SK-N-SH treated with all-trans-retinoic acid at 6 μM for 48 hours (cell line): ENCODE data around the gene CST2.

Experiments
- ARNTL ChIP-seq: fragments of 450-650 bp; formaldehyde crosslinking; IDR thresholded peaks from 2 replicates; pipeline ENCODE4 v1.5.0; 2020; ENCODE audit warnings: low read depth, mild to moderate bottlenecking, moderate library complexity, borderline replicate concordance
- CREB5 ChIP-seq: fragments of 250-450 bp; sonication (Bioruptor Pico); IDR thresholded peaks from 2 replicates; pipeline ENCODE4 v1.5.1; 2020; ENCODE audit warnings: low read depth, mild to moderate bottlenecking, moderate library complexity
- GLIS3 ChIP-seq: fragments of 250-450 bp; sonication (Bioruptor Pico); IDR thresholded peaks from 2 replicates; pipeline ENCODE4 v1.5.0; 2020; ENCODE audit warnings: mild to moderate bottlenecking, moderate library complexity
- ISL1 ChIP-seq: fragments of 250-450 bp; sonication (Bioruptor Pico); IDR thresholded peaks from 2 replicates; pipeline ENCODE4 v2.1.2; 2022; ENCODE audit warnings: mild to moderate bottlenecking, moderate library complexity
- PATZ1 ChIP-seq: fragments of 250-450 bp; sonication (Bioruptor Pico); IDR thresholded peaks from 2 replicates; pipeline ENCODE4 v1.8.0; 2020; ENCODE audit warnings: mild to moderate bottlenecking, moderate library complexity, borderline replicate concordance
- ZFP3 ChIP-seq: fragments of 250-450 bp; sonication (Bioruptor Pico); IDR thresholded peaks from 2 replicates; pipeline ENCODE4 v1.5.0; 2020; ENCODE audit warnings: mild to moderate bottlenecking, moderate library complexity
- ZFP30 ChIP-seq: fragments of 450-650 bp; formaldehyde crosslinking; IDR thresholded peaks from 2 replicates; pipeline ENCODE4 v1.5.0; 2022; ENCODE audit warnings: mild to moderate bottlenecking, moderate library complexity
- ZNF70 ChIP-seq: fragments of 450-650 bp; formaldehyde crosslinking; IDR thresholded peaks from 2 replicates; pipeline ENCODE4 v1.5.0; 2020; ENCODE audit warnings: mild to moderate bottlenecking, moderate library complexity

- TF ChIP-seq CREB5 (CRISPR knock-in tag) (no peak), ZFP30 (CRISPR knock-in tag) (no peak), GLIS3 (no peak), ZFP3 (CRISPR knock-in tag) (no peak), ARNTL (CRISPR knock-in tag) (no peak), ZNF70 (CRISPR knock-in tag) (no peak), PATZ1 (CRISPR knock-in tag) (no peak), ISL1 (CRISPR knock-in tag) (no peak)
Observed at GRCh38 chr20:23776067-23776771, 50.3 kb downstream of the CST2 start.
